HG03196 (cell line): ENCODE measurements around the gene USP48.
"Not testable (repeated sequence)": the region's sequence is repeated elsewhere in the genome, so short reads cannot be mapped to it uniquely, and the experiment has no call there.

Experiments used
- ATAC-seq: cut with Tn5 transposase; IDR thresholded peaks from one replicate; pipeline ENCODE4 v1.9.1; 2021; ENCODE audit not compliant: unreplicated experiment

Gene USP48

GRCh38 chr1:21641967-21642739 is 140.8 kb downstream of the USP48 start:
- no peak for ATAC-seq

- no peak for ATAC-seq
Measured at GRCh38 chr1:21641537-21641936, 141.4 kb downstream of the USP48 start.

GRCh38 chr1:21641076-21641475 is 141.9 kb downstream of the USP48 start:
- no peak for ATAC-seq

GRCh38 chr1:21640653-21641052 is 142.3 kb downstream of the USP48 start:
- no peak for ATAC-seq

- ATAC-seq = no peak
Measured at GRCh38 chr1:21639594-21640041, 143.3 kb downstream of the USP48 start.

- no peak for ATAC-seq
Measured at GRCh38 chr1:21638531-21639341, 144.2 kb downstream of the USP48 start.

- no peak for ATAC-seq
Measured at GRCh38 chr1:21637514-21637913, 145.4 kb downstream of the USP48 start.

- ATAC-seq = no peak
Measured at GRCh38 chr1:21636029-21636428, 146.9 kb downstream of the USP48 start.

GRCh38 chr1:21634806-21635535 is 148.0 kb downstream of the USP48 start:
- ATAC-seq = no peak

GRCh38 chr1:21633992-21634805 is 148.8 kb downstream of the USP48 start:
- no peak for ATAC-seq

- no peak for ATAC-seq
Measured at GRCh38 chr1:21633141-21633755, 149.7 kb downstream of the USP48 start.

- ATAC-seq = no peak
Measured at GRCh38 chr1:21631944-21632887, 150.7 kb downstream of the USP48 start.

- ATAC-seq = not testable (repeated sequence)
Measured at GRCh38 chr1:21631590-21631943, 151.4 kb downstream of the USP48 start.

- no peak for ATAC-seq
Measured at GRCh38 chr1:21630571-21631343, 152.2 kb downstream of the USP48 start.

- no peak for ATAC-seq
Measured at GRCh38 chr1:21629971-21630370, 153.0 kb downstream of the USP48 start.

GRCh38 chr1:21628798-21629393 is 154.1 kb downstream of the USP48 start:
- no peak for ATAC-seq
